Stimulated activated CD8-positive, alpha-beta memory T cell treated with anti-CD3 and anti-CD28 coated beads, Interleukin-15, amount 100 ng/mL, for 24 hours (primary cell): ENCODE data around the gene ZNG1B.
A peak's percentile ranks its signal among the peaks of the same experiment; 100 is the strongest.
"Not testable (repeated sequence)": the region's sequence is repeated elsewhere in the genome, so short reads cannot be mapped to it uniquely, and the experiment has no call there.

ENCODE experiments used
- DNase-seq: peaks from one replicate; pipeline ENCODE4 v3.0.0-alpha.2; 2020; ENCODE audit warnings: low read depth

ZNG1B gene

GRCh38 chr2:113437508-113438465, at the start of gene ZNG1B:
Gene ZNG1B, plus strand, starts transcription at chr2:113437691. Its CDS starts 178 bp downstream, at chr2:113437869.
- DNase-seq, result peak; percentile 18

GRCh38 chr2:113390124-113390849, 47.2 kb upstream of the ZNG1B start:
- DNase-seq, result peak; percentile 2

- no peak for DNase-seq
Observed at GRCh38 chr2:113391073-113391472, 46.4 kb upstream of the ZNG1B start.

- DNase-seq, result no peak
Observed at GRCh38 chr2:113406114-113406513, 31.4 kb upstream of the ZNG1B start.

- DNase-seq, result no peak
Observed at GRCh38 chr2:113407446-113408099, 29.9 kb upstream of the ZNG1B start.

- not testable (repeated sequence) for DNase-seq
Observed at GRCh38 chr2:113411725-113412352, 25.7 kb upstream of the ZNG1B start.

GRCh38 chr2:113412774-113413173, 24.7 kb upstream of the ZNG1B start:
- DNase-seq, result not testable (repeated sequence)

GRCh38 chr2:113431773-113432172, 5.7 kb upstream of the ZNG1B start:
- not testable (repeated sequence) for DNase-seq

- DNase-seq, result not testable (repeated sequence)
Observed at GRCh38 chr2:113433468-113433867, 4.0 kb upstream of the ZNG1B start.

GRCh38 chr2:113465770-113466169, 28.3 kb downstream of the ZNG1B start:
- DNase-seq, result not testable (repeated sequence)

- DNase-seq, result not testable (repeated sequence)
Observed at GRCh38 chr2:113476688-113477368, 39.3 kb downstream of the ZNG1B start.

- DNase-seq, result not testable (repeated sequence)
Observed at GRCh38 chr2:113496527-113496926, 59.0 kb downstream of the ZNG1B start.

- DNase-seq, result not testable (repeated sequence)
Observed at GRCh38 chr2:113498365-113498764, 60.9 kb downstream of the ZNG1B start, which contains the start of gene FOXD4L1. Gene FOXD4L1, plus strand, starts transcription at chr2:113498665. Its CDS starts 592 bp downstream, at chr2:113499257.

- not testable (repeated sequence) for DNase-seq
Observed at GRCh38 chr2:113499019-113499885, 61.8 kb downstream of the ZNG1B start.

- not testable (repeated sequence) for DNase-seq
Observed at GRCh38 chr2:113499886-113500722, 62.6 kb downstream of the ZNG1B start.

GRCh38 chr2:113500723-113501038, 63.2 kb downstream of the ZNG1B start:
- not testable (repeated sequence) for DNase-seq

GRCh38 chr2:113502216-113503093, 65.0 kb downstream of the ZNG1B start:
- not testable (repeated sequence) for DNase-seq
